ENCODE measurements around the gene DMTF1.
A peak's percentile ranks its signal among the peaks of the same experiment; 100 is the strongest.

Gene DMTF1

GRCh38 chr7:87148332-87148955 lies 3.8 kb upstream of the DMTF1 start:
- no peak for DNase-seq

- no peak for DNase-seq
Measured at GRCh38 chr7:87151002-87151728, 1.1 kb upstream of the DMTF1 start.

GRCh38 chr7:87151729-87152111 lies 533 bp upstream of the DMTF1 start:
- no peak for DNase-seq

DNA sequence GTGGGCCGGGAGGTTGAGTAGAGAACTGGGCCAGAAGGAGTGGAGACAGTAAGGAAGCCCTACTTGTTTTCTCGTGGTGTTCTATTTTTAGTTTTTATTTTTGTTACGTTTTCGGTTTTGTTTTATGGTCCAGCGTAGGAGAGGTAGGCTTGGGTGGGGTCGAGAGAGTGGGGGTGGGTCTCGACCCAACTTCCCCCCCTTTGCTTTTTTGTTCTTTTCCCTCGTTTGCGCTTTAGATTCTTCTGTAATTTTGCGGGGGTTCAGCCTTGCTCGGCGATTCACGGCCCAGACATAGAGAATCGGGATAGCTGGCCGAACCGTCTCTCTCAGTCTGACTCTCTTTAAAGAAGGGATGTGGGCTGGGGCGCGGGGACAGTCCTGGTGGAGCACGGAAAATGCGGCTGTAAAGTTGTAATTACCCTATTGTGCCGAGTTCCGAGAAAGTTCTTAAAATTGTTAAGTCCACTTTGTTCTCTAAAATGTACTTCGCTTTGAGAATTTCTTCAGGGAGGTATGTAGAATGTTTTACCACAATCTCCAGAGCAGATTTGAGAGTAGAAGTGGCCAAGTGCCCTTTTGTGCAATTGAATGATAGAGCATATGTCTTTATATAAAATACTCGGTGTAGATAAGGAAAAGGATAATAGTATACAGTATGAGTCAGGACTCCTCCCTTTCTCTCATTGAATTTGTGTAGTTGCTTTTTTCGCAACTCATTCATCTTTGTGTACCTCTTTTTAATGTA lies 816 bp downstream of the DMTF1 start:
- peak; percentile 31 for DNase-seq

- no peak for DNase-seq
Measured at GRCh38 chr7:87154166-87154565, 1.9 kb downstream of the DMTF1 start.

DNA sequence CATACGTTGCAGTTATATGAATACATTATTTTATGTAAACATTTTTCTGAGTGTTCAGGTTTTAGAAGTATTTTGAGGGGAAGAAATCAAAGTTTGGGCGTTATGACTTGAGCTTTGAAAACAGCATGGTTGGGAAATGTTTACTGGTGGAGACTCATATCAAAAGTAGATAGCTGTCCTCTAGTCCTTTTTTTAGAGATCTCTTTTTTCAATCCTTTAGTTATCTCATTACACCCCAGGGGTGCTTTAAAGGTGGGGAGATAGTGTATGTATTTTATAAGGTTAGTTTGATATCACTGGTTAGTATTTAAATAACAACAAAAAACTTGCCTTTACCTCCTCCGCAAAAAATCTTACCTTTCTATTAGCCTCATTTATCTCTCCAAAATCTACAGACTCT lies 2.3 kb downstream of the DMTF1 start:
- DNase-seq: no peak

- no peak for DNase-seq
Measured at GRCh38 chr7:87155788-87156187, 3.5 kb downstream of the DMTF1 start.

GRCh38 chr7:87156709-87157108 lies 4.5 kb downstream of the DMTF1 start:
- no peak for DNase-seq

DNA sequence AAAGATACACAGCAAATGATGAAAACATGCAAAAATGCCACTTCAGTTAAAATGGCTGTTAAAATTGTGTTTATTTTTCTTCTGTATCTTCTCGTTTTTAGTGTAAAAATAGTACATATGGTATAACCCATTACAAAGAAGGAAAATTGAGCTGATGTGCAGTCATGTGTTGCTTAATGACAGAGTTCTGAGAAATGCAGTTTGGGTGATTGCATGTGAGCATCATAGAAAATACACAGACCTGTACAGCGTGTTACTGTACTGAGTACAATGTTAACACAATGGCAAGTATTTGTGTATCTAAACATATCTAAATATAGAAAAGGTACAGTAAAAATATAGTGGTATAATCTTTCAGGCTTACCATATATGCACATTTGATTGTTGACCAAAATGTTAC lies 7.3 kb downstream of the DMTF1 start:
- no peak for DNase-seq

DNA sequence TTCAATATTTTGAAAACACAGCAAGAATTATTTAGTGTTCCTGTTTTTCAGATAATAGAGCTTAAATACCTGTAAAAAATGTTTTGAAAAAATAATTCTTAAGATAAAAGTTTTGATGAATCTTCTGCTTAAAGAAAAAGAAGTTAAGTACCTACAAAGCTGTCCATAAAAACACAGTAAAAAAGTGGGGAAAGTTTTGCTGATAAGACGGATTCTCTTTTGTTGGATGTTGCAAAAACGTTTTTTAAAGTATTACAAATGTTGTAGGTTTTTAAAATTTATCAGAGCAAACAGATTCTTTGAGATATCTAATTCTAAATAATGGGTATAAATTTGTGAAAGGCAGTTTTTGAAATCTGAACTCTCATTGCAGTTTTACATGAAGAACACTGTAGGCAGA lies 12.2 kb downstream of the DMTF1 start:
- DNase-seq: no peak

DNA sequence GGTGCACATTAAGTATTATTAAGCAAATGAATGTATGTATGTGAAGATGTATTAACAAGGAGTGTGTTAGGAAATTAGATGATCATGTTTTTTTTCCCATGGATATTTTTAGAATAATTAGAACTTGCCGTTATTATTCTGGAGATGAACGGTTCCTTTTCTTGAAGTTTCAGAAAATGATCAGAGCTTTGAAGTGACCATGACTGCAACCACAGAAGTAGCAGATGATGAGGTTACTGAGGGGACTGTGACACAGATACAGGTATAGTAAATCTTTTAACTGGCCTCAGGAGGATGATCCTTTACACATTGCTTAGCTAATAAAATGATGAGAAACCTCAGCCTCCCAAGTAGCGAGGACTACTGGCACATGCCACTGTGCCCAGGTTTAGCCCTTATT lies 18.6 kb downstream of the DMTF1 start:
- no peak for DNase-seq

DNA sequence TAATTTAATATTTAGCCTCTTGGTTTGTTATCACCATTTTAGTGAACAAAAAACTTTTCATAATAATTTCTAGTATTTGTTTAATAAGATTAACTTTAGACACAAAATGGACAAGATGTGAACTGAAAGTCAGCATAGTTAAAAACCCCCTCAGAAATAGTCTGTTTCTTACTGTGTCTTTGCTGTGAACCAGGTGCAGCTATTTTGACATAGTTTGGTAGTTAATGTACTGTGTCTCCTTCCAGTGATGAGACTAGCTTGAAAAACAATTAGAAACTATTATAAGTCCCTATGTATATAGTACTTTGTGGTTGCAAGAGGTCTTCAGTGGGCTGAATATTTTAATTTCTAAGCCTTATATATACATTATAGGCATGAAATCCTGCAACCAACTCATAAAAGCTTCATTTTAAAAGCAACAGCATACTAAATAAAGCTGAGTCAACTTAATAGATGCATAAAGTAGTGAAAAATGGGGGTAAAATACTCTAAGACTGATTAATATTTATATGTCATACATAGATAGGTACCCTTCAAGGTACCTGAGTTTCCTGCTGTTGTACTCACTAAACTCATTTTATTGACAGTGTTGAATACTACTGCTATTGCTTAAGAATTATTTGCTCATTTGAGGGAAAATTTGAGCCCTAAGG lies 19.2 kb downstream of the DMTF1 start:
- DNase-seq: no peak

- DNase-seq: no peak
Measured at GRCh38 chr7:87173471-87173870, 21.2 kb downstream of the DMTF1 start.

DNA sequence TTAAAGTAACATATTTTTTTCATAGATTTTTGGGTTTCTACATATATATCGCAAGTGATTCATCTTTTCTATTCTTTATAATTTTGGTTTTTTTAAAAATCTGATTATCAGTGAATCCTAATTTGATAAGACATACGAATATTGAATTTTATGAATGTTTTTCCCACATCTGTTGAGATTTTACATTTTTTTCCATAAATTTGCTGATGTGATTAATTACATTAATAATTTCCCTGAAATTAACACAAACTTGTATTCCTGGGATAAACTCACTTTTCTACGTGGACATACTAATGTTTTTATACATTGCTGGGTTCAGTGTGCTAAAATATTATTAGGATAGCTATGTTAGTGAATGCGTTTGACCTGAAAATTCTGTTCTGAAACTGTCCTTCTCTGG lies 26.1 kb downstream of the DMTF1 start:
- no peak for DNase-seq

GRCh38 chr7:87179180-87179579 lies 26.9 kb downstream of the DMTF1 start:
- DNase-seq: no peak

GRCh38 chr7:87187120-87187519 lies 34.9 kb downstream of the DMTF1 start:
- no peak for DNase-seq

GRCh38 chr7:87188930-87189329 lies 36.7 kb downstream of the DMTF1 start:
- no peak for DNase-seq

GRCh38 chr7:87190783-87191182 lies 38.5 kb downstream of the DMTF1 start:
- no peak for DNase-seq

DNA sequence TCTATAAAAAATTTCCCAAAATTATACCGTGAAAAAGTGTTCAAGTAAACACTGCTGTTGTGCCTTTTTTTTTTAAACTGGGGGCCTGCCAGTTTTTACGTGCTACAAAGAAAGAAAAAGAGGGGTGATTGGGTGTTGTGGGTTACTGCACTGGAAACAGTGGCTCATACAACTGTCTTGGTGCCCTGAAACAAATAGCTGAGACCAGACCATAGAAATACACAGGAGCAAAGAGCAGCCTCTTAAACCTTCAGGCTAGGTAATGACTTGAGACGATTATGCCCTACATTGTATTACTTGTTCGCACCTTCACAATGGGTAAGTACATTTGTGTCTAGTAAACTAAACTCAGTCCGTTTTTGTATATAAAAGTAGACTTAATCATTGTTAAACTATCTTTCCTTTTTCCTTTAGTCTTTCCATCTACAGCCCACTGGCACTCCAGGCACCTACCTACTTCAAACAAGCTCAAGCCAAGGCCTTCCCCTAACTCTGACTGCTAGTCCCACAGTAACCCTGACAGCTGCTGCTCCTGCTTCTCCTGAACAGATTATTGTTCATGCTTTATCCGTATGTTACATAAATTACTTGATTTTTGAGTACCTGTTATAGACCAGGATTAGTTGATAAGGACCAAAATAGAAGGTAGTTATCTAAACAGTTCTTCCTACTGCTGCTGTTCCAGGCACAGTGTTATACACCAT lies 40.7 kb downstream of the DMTF1 start:
- no peak for DNase-seq

- DNase-seq: no peak
Measured at GRCh38 chr7:87193912-87194311, 41.7 kb downstream of the DMTF1 start.

DNA sequence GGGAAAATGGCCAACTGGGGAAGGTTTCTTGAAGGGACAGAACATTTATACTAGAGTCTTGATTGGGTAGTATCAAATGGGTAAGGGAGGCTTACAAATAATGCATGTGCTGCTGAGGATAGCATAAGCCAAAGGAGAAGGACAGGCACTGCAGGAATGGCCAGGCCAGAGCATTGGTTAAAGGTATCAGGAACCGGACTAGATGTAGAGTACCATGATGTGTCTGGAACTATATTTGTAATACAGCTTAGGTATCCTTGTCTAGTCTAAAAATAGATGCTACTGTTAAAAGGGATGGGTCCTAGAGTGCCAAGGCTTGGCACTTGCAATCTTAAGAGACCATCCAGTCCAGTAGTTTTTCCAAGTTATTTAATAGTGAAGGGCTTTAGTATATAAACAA lies 47.0 kb downstream of the DMTF1 start:
- DNase-seq: no peak

DNA sequence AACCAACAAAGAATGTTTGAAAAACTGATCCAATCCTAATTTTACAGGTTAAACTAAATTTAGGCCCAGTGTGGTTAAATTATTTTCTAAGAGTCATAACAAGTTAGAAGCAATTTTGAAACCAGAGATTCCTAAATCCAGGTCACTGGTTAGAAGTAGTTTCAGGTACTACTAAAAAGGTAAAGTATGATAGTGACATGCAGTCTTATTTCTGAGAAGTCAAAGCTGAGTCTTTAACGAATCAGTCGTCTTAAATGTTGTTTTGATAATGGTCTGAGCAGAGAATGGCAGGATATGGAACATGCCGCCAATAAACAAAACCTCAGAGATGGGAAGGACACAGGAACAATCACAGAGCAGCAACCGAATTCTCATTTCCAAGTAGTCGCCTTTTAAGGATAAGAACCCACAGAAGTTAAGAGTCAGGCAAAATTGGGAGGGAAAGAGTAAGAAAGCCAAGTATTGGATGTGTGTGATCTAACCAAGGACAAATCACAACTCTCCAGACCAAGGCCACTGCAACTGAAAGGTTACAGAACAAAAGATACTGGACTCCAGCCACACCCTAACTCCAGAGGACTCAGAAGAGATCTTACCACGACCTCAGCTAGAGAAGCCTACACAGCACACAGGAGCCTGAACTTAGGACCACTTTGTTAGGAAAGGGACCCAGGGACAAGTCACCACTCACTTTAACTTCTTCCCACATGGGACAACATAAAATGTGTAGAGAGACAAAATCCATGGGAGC lies 47.6 kb downstream of the DMTF1 start:
- no peak for DNase-seq

Data from stimulated activated naive CD4-positive, alpha-beta T cell treated with Interleukin-2 at 50 U/mL for 16 hours (primary cell).